GM19372 (cell line): ENCODE data around the gene MID1.

ENCODE experiments used
- ATAC-seq: cut with Tn5 transposase; IDR thresholded peaks from one replicate; pipeline ENCODE4 v1.9.1; 2021; ENCODE audit warnings: mild to moderate bottlenecking, low read depth, moderate library complexity; ENCODE audit not compliant: unreplicated experiment

The MID1 gene

GRCh38 chrX:10620121-10620699, at the start of gene MID1:
TSS of gene MID1 (minus strand) at chrX:10620585. CDS start at chrX:10567547, 53,038 bp downstream.
- no peak for ATAC-seq

GRCh38 chrX:10667143-10667542, 46.8 kb upstream of the MID1 start:
- no peak for ATAC-seq

DNA sequence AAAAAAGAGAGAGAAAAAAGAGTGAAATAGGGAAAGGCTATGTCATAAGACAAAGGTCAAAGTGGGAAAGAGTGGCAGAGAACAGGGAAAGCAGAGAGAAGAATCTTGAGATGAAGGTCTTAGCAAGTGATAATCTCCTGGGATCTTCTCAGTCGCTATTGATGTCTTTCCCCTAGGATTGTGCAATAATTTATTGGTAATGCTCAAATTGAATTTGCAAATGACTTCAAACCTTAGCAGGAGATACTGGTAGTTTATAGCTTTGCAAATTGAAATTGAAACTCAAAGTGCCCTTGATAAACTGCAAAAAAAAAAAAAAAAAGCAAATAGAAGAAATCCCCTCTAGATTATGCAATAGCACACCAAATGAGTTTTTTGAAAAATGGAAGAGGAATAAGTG, 45.7 kb upstream of the MID1 start:
- no peak for ATAC-seq

- no peak for ATAC-seq
These were observed 45.3 kb upstream of the MID1 start for GRCh38 chrX:10665681-10666080.

DNA sequence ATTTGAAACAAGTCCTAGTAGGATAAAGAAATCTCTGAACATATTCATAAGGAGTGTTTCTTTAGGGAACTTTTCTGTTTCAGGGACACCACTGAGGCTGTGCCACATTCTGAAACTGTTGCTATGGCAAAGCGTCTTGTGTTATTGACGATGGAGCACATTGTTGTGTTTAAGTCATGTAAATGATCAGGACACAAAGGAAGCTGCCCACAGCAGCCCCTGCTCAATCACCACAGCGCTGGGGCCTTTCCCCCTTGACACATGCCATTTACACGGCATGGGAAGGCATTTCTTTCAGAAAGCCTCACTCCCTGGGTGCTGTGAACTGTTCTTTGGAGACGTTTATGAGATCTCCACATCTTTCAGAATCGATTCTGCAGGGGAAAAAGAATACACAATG, 39.8 kb upstream of the MID1 start:
- ATAC-seq, result no peak

GRCh38 chrX:10656214-10656613, 35.8 kb upstream of the MID1 start:
- ATAC-seq, result no peak

DNA sequence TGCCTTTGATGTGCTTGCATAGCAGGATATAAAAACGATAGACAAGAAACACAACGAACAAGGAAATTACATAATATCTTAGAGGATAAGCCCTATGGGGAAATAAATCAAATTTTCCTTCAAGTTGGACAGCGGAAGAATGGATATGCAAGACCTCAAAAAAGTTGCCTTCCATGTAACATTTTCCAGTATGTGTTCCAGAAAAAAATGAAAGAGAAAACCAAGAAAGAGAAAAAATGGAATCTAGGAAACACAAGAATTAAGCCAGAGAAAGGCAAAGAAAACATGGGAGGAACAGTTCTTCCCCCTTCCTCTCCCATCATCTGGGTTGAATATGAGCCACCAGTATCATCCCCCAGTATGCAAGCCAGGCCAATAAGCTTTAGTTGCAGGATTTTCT, 34.6 kb upstream of the MID1 start:
- ATAC-seq, result no peak

DNA sequence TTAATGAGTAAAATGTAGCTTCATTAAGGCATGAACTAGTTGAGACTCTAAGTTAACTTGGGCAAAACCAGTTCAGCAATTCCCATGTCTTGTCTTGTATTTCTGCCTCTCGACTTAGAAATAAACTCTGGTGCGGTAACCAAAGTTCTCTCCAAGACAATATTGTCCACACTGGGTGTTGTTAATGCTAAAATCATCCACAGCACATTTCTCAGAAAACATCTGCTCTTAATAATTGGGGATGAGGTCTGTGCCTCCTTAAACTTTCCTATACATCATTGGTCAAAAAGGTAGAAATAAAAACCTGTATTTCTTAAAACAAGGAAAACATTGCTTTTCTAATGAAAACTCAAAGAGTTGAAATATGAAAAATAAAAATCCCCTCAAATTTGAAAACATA, 32.9 kb upstream of the MID1 start:
- no peak for ATAC-seq

- no peak for ATAC-seq
These were observed 28.9 kb upstream of the MID1 start for GRCh38 chrX:10649265-10649664.

DNA sequence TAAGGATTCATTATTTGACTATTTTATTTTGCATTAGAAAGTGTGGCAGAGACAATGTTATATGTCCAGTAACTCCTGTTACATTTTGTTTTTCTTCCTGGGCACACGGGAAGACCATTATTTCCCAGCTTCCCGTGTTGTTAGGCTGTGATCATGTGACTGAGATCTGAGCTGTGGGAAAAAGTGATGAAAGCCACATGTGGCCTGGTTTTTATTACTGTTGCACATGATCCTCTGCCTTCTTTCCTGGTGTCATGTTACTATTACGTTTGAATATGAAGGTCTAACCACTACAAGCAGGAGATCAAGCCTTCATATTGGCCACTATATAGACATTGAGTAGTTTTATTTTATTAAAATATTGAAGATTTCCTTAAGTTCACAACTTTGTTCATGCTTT, 28.2 kb upstream of the MID1 start:
- ATAC-seq, result no peak

DNA sequence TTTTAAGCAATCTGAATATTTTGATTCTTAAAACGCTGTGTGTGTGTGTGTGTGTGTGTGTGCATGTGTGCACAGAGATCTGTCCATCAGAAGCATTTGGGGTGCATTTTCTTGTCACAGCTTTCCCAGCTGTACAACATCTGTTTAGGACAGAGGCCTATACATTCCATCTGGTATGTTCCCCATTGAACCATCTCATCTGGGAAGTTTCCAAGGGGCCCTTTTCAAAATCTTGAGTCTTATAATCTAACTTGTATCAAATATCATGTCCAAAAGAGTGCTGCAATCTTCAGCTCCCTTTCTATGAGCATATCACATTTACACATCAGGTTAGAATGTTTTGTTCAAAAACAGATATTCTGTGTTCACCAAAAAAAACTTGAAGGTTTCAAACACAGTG, 16.5 kb upstream of the MID1 start:
- ATAC-seq, result no peak

DNA sequence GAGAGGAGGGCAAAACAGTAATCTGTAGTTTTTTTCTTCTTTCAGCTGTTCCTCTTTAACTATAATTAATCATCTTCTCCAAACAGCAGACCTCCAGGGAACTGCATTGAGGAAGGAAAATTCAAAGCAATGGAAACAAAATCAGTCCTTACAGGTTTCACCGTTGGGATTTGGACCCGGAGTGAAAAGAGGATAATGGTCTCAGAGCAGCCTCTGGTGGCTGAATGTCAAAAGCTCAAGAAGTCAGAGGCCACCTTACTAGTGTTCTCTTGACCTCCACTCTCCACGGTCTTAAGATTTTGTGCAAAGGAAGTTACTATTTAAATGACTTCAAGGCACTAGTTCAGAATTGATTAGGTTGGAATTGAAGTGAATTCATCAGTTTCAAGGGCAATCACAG, 16.0 kb upstream of the MID1 start:
- ATAC-seq, result no peak

- ATAC-seq, result no peak
These were observed 14.2 kb upstream of the MID1 start for GRCh38 chrX:10634392-10635161.

GRCh38 chrX:10633722-10634121, 13.3 kb upstream of the MID1 start:
- ATAC-seq, result no peak

DNA sequence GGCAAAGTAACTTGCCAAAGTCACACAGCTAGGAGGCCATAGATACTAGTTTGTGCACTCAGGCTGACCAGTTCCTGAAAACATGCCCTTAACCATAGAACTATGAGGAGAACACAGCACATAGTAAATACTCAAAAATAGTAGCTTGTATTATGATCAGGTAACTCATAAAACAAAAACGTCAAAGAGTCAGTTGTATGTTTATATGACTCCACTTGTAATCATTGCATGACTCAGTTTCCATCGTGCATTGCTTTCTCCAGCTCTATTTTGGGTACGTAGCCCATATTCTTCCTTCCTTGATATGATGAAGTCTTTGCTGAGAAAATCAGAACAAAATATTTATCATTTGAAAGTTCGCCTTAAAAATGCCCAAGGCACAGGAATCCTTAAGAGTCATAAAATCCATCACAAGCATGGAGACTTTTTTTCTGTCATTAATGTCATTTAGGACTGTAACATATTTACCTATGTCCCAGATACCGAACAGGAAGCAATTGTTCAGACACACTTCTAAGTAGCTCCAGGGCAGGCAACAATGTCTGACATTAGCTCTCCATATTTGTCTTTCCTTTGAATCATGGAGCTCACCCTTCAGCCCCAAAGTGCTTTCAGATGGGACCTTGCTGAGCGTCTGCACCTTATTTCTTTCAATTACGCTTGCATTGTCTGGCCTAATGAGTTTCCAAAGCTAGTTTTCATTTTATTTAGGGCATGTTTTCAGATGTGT, 11.2 kb upstream of the MID1 start:
- no peak for ATAC-seq

DNA sequence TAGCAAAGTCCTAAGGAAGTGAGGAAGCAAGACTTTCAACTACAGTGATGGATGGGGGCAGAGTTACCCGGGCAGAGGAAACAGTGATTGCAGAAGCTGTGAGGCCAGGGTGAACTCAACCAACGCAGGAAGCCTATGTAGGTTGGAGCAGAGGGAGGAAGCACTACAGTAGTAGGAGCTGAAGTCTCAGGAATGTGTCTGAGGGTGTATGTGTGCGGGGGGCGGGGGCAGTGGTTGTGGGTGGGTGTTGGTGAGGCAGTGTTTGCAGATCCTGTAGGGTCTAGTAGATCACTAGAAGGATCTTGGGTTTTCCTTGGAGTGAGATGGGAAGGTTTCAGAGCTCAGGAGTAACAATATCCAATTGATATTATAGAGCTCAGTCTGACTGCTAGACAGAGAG, 9.9 kb upstream of the MID1 start:
- no peak for ATAC-seq

GRCh38 chrX:10629905-10630304, 9.5 kb upstream of the MID1 start:
- no peak for ATAC-seq

DNA sequence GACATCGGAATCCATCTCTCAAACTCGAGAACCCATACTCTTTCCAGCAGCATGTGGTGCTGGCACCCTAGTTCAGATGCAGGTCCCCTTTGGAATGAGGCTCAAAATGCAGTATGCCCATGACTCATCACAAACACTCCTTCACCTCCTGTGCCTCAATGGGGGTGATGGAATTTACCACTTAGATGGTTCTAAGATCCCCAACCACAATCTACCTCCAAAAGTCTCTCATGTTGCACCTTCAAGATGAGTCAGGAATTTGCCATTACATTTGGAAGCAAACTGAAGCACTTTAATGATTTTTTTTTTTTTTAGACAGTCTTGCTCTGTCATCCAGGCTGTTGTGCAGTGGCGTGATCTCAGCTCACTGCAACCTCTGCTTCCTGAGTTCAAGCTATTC, 8.5 kb upstream of the MID1 start:
- no peak for ATAC-seq

DNA sequence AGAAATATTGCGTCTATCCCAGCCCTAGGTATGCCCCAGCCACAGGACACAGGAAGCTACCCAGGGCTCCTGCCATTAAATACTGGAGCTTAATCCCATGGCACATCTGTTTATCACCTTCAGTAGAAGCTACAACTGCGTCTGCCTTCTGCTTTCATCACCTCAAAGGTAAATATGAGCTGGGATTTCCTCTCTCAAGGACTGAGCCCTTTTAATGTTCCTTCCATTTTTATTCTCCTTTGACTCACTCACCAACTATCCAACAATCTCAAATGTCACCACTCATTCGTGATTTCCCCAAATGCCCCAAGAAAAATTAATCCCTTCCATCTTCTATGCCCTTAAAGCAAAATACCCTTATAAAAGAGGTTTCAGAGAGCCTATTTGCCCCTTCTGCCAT, 1.8 kb upstream of the MID1 start:
- no peak for ATAC-seq

DNA sequence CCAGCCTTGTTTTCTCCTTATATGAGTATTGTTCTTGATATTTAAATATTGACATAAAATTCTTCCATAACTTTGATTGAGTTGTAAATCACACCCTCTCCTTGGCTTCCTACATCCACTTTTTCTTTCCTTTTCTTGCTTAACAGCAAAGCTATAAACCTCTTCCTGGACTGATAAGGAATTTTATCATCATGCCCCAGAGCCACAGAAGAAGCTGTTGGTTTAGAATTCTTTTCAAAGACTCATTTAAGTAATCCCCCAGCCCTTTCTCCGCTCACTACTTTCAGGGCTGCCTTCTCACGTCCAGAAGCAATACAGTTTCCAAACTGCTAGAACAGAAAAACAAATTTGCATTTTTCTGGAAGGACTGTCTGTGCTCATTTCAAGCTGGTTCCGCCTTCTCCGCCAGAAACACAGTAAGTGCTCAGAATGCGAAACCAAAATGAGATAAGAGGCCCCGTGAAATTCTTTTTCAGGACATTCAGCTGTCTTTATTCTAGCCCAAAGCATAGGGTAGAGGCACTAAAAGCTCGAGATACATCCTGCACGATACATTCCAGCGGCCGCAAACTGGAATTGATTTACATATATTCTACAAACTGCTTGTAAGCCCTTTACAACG, 849 bp downstream of the MID1 start:
- ATAC-seq, result no peak

GRCh38 chrX:10618961-10619360, 1.4 kb downstream of the MID1 start:
- no peak for ATAC-seq
